Stimulated activated CD8-positive, alpha-beta memory T cell treated with anti-CD3 and anti-CD28 coated beads, Interleukin-4, amount 100 ng/mL, for 24 hours (primary cell): Measurements from ENCODE around the gene USP34.
"Not testable (repeated sequence)": the region's sequence is repeated elsewhere in the genome, so short reads cannot be mapped to it uniquely, and the experiment has no call there.

Experiments
- DNase-seq: peaks from one replicate; pipeline ENCODE4 v3.0.0-alpha.2; 2020; ENCODE audit warnings: low read depth

USP34 gene

GRCh38 chr2:61182059-61182383, 288.9 kb downstream of the USP34 start:
- DNase-seq: no peak

GRCh38 chr2:61181382-61182058, 289.4 kb downstream of the USP34 start:
- no peak for DNase-seq

DNA sequence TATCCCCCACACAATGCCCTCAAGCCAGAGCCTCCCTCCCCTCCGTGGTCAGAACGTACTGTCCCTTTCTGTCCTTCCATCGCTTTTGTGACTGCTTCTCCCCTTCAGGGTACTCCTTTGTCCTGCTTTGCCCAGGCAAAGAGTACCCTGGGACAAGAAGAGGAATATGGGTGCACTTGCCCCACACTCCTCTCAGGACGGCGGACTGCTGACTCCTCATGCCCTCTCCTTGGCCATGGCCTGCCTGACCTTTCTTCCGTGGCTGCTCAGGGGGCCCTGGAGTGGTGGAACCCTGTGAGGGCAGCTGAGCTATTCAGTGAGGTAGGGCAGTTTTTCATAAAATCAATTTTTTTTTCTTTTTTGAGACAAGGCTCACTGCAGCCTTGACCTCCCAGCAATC, 290.2 kb downstream of the USP34 start:
- no peak for DNase-seq

GRCh38 chr2:61179701-61180639, 290.9 kb downstream of the USP34 start:
- no peak for DNase-seq

DNA sequence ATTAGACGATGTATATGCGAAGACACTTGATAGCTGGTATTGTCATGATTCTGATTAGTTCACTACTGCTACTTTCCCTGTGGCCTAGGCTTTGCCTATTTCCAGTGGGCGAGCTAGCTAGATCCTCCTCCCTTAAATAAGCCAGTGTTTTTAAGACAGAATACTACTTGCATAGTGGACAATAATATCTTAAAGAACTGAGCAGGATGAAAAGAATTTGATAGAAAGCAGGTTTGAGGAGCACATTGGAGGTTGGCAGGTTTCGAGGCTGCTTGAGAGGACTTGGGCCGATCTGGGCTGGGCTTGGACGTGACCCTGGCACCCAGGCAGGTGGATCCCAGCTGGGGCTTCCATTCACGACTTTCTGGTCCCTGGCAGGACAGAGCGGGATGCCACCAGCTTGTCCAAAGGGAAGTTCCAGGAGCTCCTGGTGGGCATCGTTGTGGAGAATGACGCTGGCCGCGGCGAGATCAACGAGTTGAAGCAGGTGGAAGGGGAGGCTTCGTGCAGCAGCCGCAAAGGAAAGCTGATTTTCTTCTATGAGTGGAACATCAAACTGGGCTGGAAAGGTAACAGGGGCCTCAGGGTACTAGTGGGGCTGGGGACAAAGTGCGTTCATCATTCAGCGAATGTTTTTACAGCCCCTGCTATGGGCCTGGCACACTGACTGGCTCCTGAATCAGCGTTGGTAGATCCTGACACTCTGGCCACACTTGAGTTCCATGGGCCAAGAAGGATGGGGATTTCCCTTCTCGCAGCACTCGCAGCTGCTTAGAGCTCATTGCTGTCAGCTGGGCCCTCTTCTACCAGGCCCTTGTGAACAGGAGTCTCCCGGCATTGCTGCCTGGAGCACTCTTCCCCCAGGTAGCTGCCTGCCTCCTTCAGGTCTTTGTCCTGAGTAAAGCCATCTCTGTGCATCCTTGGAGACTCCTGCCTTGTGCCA, 292.0 kb downstream of the USP34 start:
- DNase-seq: no peak

GRCh38 chr2:61177727-61178549, 292.9 kb downstream of the USP34 start:
- DNase-seq: peak; percentile 19

- DNase-seq: peak; percentile 93
Measured at GRCh38 chr2:61176755-61177726, 293.8 kb downstream of the USP34 start.

- no peak for DNase-seq
Measured at GRCh38 chr2:61175036-61175435, 295.9 kb downstream of the USP34 start.

DNA sequence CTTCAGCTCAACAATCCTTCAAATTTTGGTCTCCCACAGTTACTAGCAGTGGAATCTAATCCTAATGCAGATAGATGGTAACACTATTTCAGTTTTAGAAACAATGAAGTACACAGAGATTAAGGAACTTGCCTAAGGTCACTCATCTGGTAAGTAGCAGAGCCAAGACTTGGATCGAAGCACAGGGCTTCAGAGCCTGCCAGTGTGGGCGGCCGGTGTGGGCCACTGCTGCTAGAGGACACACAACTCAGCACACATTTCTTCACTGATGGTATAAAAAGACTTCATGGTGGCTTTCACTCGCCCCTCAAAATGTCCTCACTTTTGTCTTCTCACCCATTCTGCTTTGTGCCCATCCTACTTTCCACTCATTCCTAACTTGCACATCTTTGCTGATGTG, 297.8 kb downstream of the USP34 start:
- DNase-seq: no peak

DNA sequence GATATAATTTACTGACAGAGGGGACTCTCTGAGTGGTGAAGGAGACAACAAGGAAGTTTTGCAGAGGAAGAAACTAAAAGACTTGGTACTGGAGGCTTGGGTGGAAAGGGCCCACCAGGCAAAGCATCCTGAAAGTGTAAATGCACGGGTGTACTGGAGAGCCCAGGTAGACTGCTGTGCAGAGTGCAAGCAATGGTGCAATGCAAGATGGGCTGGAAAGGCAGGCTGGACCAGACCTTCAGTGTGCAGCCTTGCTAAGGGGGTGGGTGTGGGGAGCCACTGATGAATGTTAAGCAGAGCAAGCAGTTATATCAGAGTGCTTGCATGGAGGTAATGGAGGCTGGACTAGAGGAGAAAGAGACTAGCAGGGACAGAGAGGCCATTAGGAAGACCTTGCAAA, 298.2 kb downstream of the USP34 start:
- no peak for DNase-seq

DNA sequence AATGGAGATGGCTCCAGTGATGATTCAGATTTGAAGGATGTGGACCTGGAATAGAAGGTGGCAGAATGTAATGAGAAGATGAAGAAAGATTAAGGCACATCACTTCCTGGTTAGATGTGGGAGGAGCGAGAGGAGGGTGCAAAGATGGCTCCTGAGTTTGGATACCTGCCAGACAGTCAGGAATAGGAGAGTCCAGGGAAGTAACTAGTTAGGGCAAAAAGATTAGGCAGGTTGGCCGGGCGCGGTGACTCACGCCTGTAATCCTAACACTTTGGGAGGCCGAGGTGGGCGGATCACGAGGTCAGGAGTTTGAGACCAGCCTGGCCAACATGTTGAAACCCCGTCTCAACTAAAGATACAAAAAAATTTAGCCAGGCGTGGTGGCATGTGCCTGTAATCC, 303.3 kb downstream of the USP34 start:
- DNase-seq: no peak

DNA sequence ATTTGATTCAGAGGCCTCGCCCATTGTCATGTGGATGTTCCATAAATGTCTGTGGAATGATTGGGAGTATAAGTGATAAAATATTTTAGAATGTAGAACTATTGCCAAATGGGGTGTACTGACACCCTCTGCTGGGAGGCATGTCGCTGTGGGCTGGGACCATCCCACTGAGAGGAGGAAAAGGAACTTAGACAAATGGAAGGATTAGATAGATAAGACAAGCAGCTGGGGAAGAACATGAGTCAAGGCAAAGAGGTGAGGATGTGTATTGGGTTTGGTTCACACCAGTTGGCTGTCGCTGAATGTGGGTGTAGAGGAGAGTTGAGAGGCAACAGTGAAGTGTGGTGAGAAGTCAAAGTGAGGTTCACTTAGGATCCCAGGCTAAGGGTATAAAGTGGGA, 304.9 kb downstream of the USP34 start:
- DNase-seq: no peak

DNA sequence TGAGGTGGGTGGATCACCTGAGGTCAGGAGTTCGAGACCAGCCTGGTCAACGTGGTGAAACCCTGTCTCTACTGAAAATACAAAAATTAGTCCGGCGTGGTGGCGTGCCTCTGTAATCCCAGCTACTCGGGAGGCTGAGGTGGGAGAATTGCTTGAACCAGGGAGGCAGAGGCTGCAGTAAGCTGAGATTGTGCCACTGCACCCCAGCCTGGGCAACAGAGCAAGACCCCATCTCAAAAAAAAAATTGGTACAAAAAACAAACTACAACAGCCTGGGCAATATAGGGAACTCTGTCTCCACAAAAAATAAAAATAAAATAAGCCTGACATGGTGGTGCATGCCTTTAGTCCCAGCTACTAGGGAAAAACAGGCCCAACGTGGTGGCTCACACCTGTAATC, 305.8 kb downstream of the USP34 start:
- not testable (repeated sequence) for DNase-seq

DNA sequence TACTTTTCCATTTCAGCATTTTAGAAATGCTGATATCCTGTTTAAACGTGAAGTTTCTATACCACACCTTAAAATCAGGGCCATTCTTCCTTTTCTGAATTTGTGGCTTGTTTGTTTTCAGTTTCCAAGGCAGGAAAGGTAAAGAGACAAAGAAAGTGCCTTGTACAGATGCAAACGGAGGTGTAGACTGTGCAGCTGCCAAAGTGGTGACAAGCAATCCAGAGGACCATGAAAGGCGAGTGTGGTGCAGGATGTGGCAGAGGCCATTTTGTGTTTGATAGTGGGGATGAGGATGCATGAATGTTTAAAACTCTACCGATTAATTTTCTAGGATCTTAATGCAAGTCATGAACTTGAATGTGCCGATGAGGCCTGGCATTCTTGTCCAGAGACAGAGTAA, 308.2 kb downstream of the USP34 start:
- DNase-seq: no peak

GRCh38 chr2:61161888-61162287, 309.0 kb downstream of the USP34 start, which contains the start of gene C2orf74:
C2orf74 (plus strand) TSS chr2:61162188; CDS start chr2:61162515, 327 bp downstream.
- DNase-seq: no peak

DNA sequence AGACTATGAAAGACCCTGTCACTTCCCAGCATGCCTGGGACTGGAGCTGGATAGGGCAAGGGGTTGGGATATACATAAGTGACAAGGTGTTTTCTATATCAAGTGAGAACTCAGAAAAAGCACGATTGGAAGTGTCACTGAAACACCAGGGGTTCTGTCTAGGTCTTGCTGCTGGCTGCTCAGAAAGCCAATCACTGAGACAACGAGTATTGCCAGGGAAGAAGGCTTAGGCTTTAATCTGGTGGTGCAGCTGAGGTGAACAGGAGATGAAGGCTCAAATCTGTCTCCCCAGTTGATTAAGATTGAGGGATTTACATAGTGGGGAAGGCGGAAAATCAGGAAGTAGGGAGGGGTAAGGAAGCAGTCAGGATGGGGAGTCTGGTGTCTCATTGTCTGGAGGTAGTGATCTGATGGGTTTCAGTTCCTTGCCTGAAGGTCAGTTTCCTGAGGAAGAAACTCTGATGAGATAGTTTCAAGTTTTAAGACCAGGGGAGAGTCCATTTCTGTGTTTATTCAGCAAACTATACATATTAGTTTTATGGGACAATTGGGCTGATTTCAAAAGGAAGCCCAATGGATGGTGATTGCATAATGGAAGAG, 312.4 kb downstream of the USP34 start:
- DNase-seq: no peak

DNA sequence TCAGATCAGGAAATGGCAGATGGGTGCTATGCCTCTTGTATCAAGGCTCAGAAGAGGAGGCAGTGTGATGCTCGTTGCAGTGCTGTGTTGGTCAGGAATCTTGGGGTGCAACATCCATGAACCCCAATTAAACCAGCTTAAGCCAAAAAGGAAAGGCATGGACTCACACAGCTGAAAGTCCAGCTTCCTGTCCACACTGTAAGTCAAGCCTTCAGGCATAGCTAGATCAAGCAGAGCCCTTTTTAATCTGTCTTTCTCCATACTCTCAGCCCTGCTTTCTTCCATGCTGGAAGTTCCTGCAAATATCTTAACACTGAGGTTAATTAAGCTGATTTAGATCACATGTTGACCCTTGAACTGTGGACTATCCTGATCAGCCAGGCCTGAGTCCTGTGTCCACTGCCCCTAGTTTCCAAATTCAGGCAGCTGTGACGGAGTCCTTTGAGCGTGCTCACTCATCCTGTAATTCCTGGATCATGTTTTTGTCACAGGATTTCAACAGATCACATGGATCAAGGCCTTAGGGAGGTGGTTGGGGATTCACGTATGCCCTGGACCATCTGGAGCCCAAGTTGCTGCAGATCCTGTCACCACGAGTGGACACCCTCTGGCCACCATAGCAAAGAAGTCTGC, 313.4 kb downstream of the USP34 start:
- DNase-seq: no peak

DNA sequence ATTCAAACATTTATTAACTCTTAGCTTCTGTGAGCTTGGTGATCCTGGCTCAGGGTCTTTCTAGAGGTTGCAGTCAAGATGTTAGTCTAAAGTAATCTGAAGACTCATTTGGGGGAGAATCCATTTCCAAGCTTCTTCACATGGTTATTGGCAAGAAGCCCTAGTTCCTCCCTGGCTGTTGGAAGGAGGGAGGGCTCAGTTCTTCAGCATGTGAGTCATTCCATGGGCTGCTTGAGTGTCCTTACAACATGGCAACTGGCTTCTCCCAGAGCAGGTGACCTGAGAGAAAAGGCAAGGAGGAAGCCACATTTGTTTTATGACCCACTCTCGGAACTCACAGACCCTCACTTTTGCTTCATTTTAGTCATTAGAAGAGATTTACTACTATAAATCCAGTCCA, 319.5 kb downstream of the USP34 start:
- DNase-seq: no peak

- DNase-seq: no peak
Measured at GRCh38 chr2:61149074-61149473, 321.8 kb downstream of the USP34 start.
